T-helper 17 cell (primary cell): ENCODE results near the gene SELE. TPM values are rescaled to one million over a fixed set of nuclear protein-coding genes. Genes with fewer than 3 reads are reported as not detected.
"Not testable (repeated sequence)": the region's sequence is repeated elsewhere in the genome, so short reads cannot be mapped to it uniquely, and the experiment has no call there.

Experiments used
- ATAC-seq: fragments of 150-1000 bp; cut with Tn5 transposase; 2 replicates; pipeline ENCODE4 v1.10.0; 2021; ENCODE audit warnings: mild to moderate bottlenecking, moderate library complexity
- DNase-seq, 3 donors: peaks; one replicate each; pipeline versions ENCODE4 v3.0.0 to v3.0.0-alpha.2; 2020 to 2021
- H3K9me3 ChIP-seq: one replicate; pipeline ENCODE4 v1.7.0; 2013; ENCODE audit warnings: low read length, mild to moderate bottlenecking; ENCODE audit not compliant: control insufficient read depth, poor library complexity, severe bottlenecking
- H3K27ac Mint-ChIP-seq: one replicate; pipeline ENCODE4 v1.8.0; 2022; ENCODE audit warnings: mild to moderate bottlenecking, moderate library complexity, mixed read lengths
- H3K27me3 Mint-ChIP-seq: one replicate; pipeline ENCODE4 v1.8.0; 2022; ENCODE audit warnings: mixed read lengths
- H3K36me3 Mint-ChIP-seq: one replicate; pipeline ENCODE4 v1.8.0; 2022; ENCODE audit warnings: low read depth, mixed read lengths
- H3K4me1 Mint-ChIP-seq: one replicate; pipeline ENCODE4 v1.8.0; 2022; ENCODE audit warnings: mild to moderate bottlenecking, mixed read lengths
- H3K4me3 Mint-ChIP-seq: one replicate; pipeline ENCODE4 v1.8.0; 2022; ENCODE audit warnings: mild to moderate bottlenecking, moderate library complexity, mixed read lengths
- total RNA-seq, 4 donors: library from RNA in 2 of 4; stranded (reverse) in 2 of 4; gene quantifications; one replicate each; pipeline ENCODE4 v1.2.3 and lab custom pipeline; 2022 to 2026

The SELE gene
- total RNA-seq, 2 donors from 2014 or later = not detected

- Mint-ChIP-seq H3K4me1 (peaks cover 47% of the 10 kb centered on the region), H3K27me3 (no peaks in the 10 kb centered on the region), H3K36me3 (no peaks in the 10 kb centered on the region), H3K27ac (no peak overlapping the region), H3K4me3 (peak overlapping the region; percentile 75)
- no peaks in the 10 kb centered on the region for H3K9me3 ChIP-seq
- no peak for DNase-seq
- no peak for ATAC-seq
Observed at GRCh38 chr1:169690489-169690888, 43.4 kb downstream of the SELE start.

DNA sequence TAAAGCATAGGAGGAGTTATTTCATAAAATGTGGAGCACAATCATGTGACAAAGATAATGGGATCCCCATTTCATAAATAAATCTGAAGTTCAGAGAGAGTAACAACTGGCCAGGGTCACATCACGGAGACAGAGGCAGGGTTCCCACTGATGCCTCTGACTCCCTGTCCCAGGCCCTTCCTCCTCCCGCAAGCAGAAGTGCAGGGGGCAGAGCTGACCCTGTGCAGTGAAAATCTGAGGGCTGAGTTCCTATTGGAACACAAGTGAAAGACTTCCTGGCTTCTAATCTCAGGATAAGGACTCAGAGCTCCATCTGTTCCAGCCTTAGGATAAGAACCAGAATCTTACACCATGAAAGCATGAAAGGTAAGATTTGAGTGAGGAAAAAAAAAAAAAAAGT lies 44.5 kb downstream of the SELE start:
- DNase-seq = no peak
- Mint-ChIP-seq H3K27me3 (no peaks in the 10 kb centered on the region), H3K4me1 (peaks cover 36% of the 10 kb centered on the region), H3K27ac (no peak overlapping the region), H3K4me3 (no peak overlapping the region), H3K36me3 (no peaks in the 10 kb centered on the region)
- no peaks in the 10 kb centered on the region for H3K9me3 ChIP-seq
- no peak for ATAC-seq

GRCh38 chr1:169688377-169688776 lies 45.5 kb downstream of the SELE start:
- not testable (repeated sequence) for H3K36me3 Mint-ChIP-seq, H3K27me3 Mint-ChIP-seq, H3K9me3 ChIP-seq, ATAC-seq, DNase-seq, H3K4me3 Mint-ChIP-seq, H3K27ac Mint-ChIP-seq
- H3K4me1 Mint-ChIP-seq = peaks cover 27% of the 10 kb centered on the region

- Mint-ChIP-seq H3K4me1 (peaks cover 22% of the 10 kb centered on the region), H3K36me3 (no peaks in the 10 kb centered on the region), H3K27me3 (no peaks in the 10 kb centered on the region), H3K4me3 (no peak overlapping the region), H3K27ac (no peak overlapping the region)
- no peaks in the 10 kb centered on the region for H3K9me3 ChIP-seq
- no peak for ATAC-seq
- DNase-seq = no peak
Observed at GRCh38 chr1:169683661-169684060, 50.2 kb downstream of the SELE start.

GRCh38 chr1:169683168-169683567 lies 50.7 kb downstream of the SELE start:
- not testable (repeated sequence) for H3K27ac Mint-ChIP-seq, DNase-seq, H3K9me3 ChIP-seq, ATAC-seq, H3K36me3 Mint-ChIP-seq, H3K4me3 Mint-ChIP-seq, H3K27me3 Mint-ChIP-seq
- peaks cover 21% of the 10 kb centered on the region for H3K4me1 Mint-ChIP-seq

- H3K36me3 Mint-ChIP-seq = no peaks in the 10 kb centered on the region
Observed at GRCh38 chr1:169682071-169682470, 51.8 kb downstream of the SELE start.

DNA sequence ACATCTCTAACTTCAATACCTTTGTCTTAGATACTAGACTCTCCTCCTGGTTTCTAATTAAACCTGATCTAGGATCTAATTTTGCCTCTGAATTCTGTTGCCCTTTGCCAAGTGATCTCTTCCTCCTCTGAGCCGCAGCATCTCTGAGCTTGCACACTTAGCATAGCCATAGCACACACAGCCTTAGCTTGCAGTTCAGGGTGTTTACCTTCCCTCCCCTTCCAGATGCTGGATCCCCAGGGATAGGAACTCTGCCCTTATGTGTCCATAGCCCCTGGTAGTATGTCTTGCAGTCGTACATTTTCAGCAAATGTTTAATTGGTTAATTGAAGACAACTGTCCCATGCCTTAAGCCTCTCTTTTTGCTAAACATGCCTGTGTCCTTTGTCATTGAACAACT lies 52.7 kb downstream of the SELE start:
- Mint-ChIP-seq H3K27ac (peak overlapping the region; percentile 12), H3K4me3 (peak overlapping the region; percentile 70), H3K27me3 (no peaks in the 10 kb centered on the region), H3K36me3 (no peaks in the 10 kb centered on the region), H3K4me1 (peaks cover 28% of the 10 kb centered on the region)
- ATAC-seq = no peak
- no peaks in the 10 kb centered on the region for H3K9me3 ChIP-seq
- DNase-seq = no peak

More at GRCh38 chr1:169682071-169682470, 51.8 kb downstream of the SELE start:
- DNase-seq (no peak), ATAC-seq (no peak)
- Mint-ChIP-seq H3K27me3 (no peaks in the 10 kb centered on the region), H3K27ac (no peak overlapping the region), H3K4me1 (peaks cover 21% of the 10 kb centered on the region), H3K4me3 (peak overlapping the region; percentile 4)
- no peaks in the 10 kb centered on the region for H3K9me3 ChIP-seq

DNA sequence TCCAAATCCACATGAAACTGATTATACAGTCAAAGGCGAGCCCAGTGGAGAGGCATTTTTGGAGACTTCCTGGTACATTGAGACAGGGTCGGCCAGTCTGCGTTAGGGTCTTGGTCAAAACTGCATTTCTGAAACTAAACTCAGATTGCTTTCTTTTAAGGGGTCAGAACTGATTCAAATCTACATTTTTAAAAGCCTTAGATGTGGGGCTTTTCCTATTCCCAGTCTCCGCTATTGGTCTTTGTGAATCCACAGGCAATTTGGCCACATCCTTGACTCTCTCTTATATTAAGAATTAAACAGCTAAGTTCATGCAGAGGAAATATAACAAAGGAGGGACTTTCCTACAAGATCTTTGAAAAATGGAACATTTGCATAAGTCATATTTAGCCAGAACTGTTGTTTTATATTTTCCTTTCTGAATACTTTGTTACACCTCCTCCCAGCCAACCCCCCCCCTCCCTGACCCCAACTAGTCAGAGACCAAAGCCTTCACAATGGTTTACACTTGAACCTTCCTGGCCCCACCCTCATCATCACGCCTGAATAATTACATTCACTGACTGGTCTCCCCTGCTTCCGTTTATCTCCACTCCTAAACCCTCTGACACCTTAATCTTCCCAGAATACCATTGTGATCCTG lies 53.4 kb downstream of the SELE start:
- peak overlapping the region; percentile 12 for H3K27ac Mint-ChIP-seq
- DNase-seq (no peak), ATAC-seq (peak; percentile 62)
- H3K27me3 Mint-ChIP-seq = no peaks in the 10 kb centered on the region
- H3K4me3 Mint-ChIP-seq = peak overlapping the region; percentile 70
- no peaks in the 10 kb centered on the region for H3K36me3 Mint-ChIP-seq
- H3K4me1 Mint-ChIP-seq = peaks cover 34% of the 10 kb centered on the region
- H3K9me3 ChIP-seq = no peaks in the 10 kb centered on the region

DNA sequence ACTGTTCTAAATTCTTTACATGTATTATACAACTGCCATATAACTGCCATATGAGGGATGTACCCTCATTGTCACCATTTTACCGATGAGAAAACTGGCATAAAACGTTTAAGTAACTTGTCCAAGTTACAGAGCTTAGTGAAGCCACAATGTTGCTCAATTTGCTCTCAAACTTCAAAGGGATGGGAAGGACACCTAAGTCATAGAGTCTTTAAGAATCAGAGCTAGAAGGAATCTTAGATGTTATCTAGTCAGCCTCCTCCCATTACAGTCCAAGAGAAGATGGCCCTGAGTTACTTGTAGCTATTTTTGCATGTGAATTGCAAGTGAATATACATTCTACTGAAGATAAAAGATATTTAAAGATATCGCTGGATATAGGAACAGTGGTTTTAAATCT lies 54.2 kb downstream of the SELE start:
- ATAC-seq = no peak
- Mint-ChIP-seq H3K4me3 (no peak overlapping the region), H3K27ac (no peak overlapping the region), H3K4me1 (peaks cover 35% of the 10 kb centered on the region), H3K36me3 (no peaks in the 10 kb centered on the region), H3K27me3 (no peaks in the 10 kb centered on the region)
- no peaks in the 10 kb centered on the region for H3K9me3 ChIP-seq
- no peak for DNase-seq

DNA sequence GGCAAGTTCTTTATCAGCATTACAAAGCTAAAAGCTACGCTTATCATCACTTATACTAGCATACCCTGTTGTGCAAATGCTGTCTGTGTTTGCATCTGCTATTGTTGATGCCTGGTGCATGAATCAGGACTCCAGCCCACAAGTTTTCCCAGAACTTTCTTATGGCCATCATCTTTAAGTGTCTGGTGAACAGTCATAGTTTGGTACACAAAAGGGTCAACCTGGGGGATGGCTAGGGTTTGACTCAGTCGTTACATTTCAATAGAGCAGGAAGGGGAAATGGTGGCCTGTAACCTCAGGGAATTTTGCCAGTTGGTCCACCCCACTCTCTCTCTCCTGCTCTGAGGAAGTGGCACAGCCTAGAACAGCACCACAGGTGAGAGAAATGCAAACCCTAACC lies 57.9 kb downstream of the SELE start:
- no peak overlapping the region for H3K27ac Mint-ChIP-seq
- ATAC-seq = no peak
- DNase-seq = no peak
- peaks cover 3% of the 10 kb centered on the region for H3K9me3 ChIP-seq
- no peak overlapping the region for H3K4me3 Mint-ChIP-seq
- no peaks in the 10 kb centered on the region for H3K36me3 Mint-ChIP-seq
- no peaks in the 10 kb centered on the region for H3K27me3 Mint-ChIP-seq
- H3K4me1 Mint-ChIP-seq = peaks cover 26% of the 10 kb centered on the region

Other genes starting within 250 kb of the SELE start
- 1 to 10 TPM; 2.5 to 2.9 TPM for gene SLC19A2, start 248.1 kb downstream of the SELE start, total RNA-seq
- gene F5, start 147.6 kb downstream of the SELE start, total RNA-seq = 10 to 100 TPM; 24.3 to 33.0 TPM
- 10 to 100 TPM in 1 of 2 donors, 1 to 10 TPM in 1; 2.3 to 35.4 TPM for gene SELP, start 104.0 kb downstream of the SELE start, total RNA-seq
- 100 to 1,000 TPM; 205 to 276 TPM for gene SELL, start 22.5 kb downstream of the SELE start, total RNA-seq
- 1 to 10 TPM; 4.4 to 4.6 TPM for gene METTL18, start 60.8 kb upstream of the SELE start, total RNA-seq
- 10 to 100 TPM in 1 of 2 donors, 1 to 10 TPM in 1; 7.4 to 11.2 TPM for gene SCYL3, start 159.8 kb upstream of the SELE start, total RNA-seq